22Rv1 (cell line): ENCODE data around the gene RCBTB1.

Experiments
- CTCF ChIP-seq: fragments of 450-650 bp; IDR thresholded peaks from 2 replicates; pipeline ENCODE4 v1.5.1; 2017; ENCODE audit warnings: mild to moderate bottlenecking
- ZFX ChIP-seq: fragments of 450-650 bp; IDR thresholded peaks from 2 replicates; pipeline ENCODE4 v1.6.1; 2017; ENCODE audit warnings: antibody characterized with exemption, borderline replicate concordance

DNA sequence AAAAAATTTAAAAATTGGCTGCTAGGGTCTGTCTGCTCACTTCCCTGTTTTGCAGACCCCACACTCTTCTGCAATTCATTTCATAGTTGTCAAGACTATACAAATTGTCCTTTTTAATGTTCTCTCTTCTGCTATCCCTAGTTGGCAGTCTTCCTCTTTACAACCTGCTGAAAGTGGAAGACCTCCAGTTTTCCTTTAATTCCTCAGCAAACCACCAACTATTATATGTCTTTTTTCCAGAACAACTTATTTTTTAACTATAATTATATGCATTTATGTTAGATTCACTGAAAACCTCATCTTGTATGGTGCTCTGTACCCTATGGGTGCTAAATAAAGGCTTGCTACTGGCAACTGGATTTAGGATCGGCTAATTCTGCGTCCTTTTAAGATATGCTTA is 90.7 kb downstream of the RCBTB1 start:
- no peak for TF ChIP-seq CTCF
- no peak for TF ChIP-seq ZFX
